Pulmonary artery endothelial cell (primary cell): ENCODE data around the gene LAYN. TPM values are rescaled to one million over a fixed set of nuclear protein-coding genes. Genes with fewer than 3 reads are reported as not detected.

Source experiments
- DNase-seq: peaks from one replicate; pipeline ENCODE4 v3.0.0-alpha.2; 2011; ENCODE audit warnings: low read depth, low spot score
- total RNA-seq: library from RNA; depleted of rRNA; stranded (reverse); fragments of >200 nt; gene quantifications from 2 replicates; pipeline ENCODE4 v1.2.3, GENCODE V29; 2014

LAYN gene, protein sequence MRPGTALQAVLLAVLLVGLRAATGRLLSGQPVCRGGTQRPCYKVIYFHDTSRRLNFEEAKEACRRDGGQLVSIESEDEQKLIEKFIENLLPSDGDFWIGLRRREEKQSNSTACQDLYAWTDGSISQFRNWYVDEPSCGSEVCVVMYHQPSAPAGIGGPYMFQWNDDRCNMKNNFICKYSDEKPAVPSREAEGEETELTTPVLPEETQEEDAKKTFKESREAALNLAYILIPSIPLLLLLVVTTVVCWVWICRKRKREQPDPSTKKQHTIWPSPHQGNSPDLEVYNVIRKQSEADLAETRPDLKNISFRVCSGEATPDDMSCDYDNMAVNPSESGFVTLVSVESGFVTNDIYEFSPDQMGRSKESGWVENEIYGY
- total RNA-seq = 2.7 and 3.0 TPM in 2 replicates

DNA sequence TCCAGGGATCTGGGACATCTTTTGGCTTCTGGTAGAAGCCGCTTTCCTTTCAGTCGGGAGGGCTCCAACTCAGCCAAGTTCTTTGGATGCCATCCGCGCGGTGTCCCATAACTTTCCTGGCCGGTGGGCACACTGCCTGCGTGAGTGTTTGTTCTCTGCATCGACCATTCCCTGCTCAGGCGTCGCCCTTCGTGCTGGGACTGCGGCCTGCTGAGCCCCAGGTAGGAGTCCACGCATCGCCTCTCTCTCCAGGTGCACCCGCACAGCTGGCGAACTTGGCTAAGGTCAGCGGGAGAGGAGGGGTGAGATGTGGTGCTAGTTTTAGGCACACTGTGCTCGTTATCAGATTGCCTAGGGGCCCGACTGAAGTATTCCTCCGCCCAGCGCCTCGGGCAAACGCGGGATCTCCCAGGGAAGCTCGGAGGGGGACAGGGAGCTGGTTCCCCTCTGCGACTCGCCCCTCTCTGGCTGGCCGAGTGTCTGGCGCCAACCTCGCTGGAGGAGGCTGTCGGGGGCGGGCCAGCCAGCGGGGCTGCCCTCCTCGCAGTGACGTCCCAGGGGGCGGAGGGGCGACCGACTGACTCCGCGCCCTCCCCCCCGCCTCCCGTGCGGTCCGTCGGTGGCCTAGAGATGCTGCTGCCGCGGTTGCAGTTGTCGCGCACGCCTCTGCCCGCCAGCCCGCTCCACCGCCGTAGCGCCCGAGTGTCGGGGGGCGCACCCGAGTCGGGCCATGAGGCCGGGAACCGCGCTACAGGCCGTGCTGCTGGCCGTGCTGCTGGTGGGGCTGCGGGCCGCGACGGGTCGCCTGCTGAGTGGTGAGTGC lies at the start of gene LAYN:
TSS of gene LAYN (plus strand) at position 607 of the 823 bp plus-strand sequence. CDS start at position 731, 124 bp downstream.
- no peak for DNase-seq

DNA sequence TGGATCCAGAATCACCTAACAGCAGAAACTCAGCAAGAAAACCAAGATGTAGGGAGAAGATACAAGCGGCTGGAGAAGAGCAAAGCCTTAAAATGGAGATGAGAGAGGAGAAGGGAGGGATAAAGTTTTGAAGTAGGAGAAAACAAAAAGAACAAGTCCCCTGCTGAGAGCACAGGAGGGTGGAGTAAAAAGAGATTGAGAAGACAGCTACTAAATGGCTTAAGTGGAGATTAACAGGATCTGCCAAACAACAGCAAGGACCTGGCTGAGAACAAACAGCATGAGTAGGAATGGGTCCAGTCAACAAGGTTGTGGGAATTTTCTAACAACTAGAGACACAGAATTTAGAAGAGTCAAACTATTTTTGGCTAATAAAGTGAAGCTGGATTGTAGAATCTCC lies 46.5 kb upstream of the LAYN start:
- no peak for DNase-seq

DNA sequence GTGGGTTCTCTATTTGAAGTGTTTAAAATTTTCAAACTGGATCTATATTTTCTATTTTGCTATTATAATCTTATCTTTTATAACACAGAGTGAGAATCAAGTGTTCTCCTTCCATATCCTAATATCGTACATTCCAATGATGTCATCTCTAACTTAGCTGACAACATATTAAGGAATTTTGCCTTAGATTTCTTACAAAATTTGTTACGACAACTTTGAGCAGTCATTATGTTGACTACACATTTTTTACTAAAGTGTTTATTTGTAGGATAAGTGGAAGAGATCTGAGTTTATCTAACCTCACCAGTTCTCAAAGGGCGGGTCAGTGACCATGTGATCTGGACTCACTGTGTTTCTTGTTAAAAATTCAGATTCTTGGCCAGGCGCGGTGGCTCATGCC lies 41.0 kb upstream of the LAYN start:
- no peak for DNase-seq

DNA sequence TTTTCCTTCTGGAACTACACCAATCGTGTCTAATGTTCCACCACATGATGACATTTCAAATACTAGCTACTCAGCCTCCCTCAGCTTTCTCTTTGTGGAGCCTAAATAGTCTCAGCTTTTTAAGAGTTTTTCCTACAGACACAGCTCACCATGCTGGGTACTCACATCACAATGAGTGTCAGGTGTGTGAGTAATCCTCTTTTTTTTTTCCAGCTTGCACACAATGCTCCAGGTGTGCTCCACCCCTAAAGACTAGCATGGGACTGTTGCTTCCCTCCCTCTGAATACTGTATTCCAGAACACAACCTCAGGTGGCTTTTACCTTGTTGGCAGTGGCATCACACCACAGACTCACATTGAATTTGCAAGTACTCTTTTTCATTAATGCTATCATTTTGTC lies 40.0 kb upstream of the LAYN start:
- no peak for DNase-seq

DNA sequence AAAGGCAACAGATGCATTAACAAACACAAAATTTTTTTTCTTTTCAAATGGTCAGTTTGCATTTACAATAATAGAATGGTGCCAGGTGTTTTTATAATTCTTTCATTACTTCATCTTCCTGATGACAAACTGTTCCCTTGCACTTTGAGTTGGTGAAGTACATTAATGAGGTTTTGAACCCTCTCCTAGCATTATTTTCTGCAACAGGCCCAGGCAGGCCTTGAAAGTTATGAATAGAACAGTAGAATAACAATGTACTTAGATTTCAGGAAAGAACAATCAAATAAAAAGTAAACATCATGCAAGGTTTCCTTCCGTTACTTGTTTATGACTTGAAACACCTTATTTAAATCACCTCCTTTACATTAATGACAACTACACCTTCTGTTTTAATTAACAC lies 37.9 kb upstream of the LAYN start:
- no peak for DNase-seq

DNA sequence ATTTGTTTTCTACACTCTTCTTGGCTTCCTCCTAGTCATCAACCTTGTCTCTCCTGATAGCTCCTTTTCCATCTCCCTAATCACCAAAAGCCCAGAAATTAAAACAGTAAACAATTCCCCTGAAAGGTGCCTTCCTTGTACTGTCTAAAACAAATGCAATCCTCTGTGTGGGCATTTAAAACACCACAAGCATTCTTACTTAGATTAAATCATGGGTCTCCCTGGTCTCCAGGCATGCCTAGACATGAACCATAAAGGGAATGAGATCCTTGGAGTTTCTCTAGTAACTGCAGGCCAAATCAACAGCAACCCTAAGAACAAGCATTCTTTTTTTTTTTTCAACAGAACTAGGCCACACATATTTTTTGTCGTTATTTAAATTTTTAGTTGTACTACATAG lies 30.2 kb upstream of the LAYN start:
- no peak for DNase-seq

DNA sequence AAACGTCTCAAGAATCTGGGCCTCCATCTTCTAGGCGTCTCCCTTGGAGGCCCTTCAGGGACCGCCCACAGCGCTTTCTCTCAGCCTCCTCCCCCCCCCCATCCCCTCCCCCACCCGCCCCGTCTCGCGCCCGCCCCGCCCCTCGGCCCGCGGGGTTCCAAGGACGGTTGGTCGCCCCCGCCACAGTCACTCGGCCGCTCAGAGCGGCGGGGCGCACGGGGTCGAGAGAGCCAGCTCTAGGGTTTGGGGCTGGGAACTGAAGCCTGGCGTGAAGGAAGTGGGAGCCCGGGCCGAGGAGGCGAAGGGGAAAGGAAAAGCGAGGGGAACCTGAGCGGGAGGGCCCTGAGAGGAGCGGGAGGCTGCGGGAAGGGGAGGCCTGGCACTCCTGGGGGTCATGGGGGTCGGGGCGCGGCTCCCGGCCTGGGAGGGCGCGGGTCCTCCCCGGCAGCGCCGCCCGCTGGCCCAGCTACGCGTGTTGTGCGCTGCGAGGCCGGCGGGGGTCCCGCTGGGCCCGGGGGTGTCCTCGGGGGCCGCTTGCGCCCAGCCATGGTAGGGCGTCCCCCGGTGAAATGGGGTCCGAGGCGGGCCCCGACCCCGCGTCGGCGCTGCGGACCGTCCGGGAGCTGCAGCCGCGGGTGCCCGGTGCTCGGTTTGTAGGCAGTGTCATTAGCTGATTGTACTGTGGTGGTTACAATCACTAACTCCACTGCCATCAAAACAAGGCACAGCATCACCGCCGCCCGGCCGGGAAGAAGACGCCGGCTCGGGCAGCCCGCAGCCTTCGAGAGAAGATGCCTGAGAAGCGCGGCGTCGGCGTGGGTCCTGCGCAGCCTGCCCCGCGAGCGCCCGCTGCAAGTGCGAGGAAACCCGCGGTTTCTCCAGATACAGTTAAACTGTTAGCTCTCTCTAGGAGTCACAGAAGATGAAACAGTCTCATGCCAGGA lies 28.0 kb upstream of the LAYN start, which contains the start of gene BTG4:
TSS of gene BTG4 (minus strand) at position 91 of the 944 bp plus-strand sequence. CDS start 13,610 bp downstream, outside the sequence.
- DNase-seq = no peak

DNA sequence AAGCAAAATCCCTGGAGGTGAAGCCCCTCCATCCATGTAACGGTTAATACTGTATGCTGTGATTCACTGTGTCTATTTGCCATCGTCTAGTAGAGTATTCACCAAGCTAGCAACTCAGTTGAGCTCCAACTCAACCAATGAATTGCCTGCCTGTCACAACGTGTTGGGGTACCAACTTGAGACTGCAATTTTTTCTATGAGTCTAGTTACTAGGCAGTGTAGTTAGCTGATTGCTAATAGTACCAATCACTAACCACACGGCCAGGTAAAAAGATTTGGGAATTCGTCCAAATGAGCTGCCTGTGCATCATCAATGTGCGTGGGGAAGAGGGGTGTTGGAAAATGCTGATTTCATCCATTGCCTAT lies 27.3 kb upstream of the LAYN start:
- DNase-seq = no peak

DNA sequence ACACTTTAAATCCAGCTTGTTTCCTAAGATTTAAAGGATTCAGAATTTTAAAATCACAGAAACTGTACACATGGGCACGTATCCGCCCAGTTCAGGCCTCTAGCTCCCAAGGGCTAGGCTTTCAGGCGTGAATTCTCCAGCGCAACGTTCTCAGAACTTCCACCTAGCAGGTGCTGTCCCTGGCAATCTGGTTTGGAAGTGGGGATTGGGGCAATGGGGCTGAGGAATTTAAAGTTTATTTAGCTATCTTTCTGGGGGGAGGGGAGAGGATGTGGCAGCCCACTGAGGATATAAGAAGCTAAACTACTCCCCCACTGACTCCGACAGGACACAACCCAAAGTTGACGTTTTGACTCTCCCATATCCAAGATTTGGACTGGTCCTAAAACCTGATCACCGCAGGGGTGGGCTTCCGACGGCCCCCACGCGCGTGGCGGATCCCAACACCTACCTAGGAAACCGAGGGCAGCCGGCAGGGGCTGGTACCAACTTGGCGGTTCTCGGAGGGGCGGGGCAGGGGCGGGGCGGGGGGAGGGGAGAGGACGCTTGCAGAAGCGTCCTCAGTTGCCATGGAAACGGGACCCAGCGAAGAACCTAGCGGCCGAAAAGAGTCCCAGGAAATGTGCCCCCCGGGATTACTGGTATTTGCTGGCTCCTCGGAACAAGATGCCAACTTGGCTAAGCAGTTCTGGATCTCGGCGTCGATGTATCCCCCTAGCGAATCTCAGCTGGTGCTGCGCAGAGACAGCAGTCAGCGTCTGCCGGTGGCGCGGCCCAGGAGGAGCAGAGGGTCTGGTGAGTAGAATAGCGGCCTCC lies 26.1 kb upstream of the LAYN start, which contains the start of gene HOATZ:
TSS of gene HOATZ (plus strand) at position 563 of the 816 bp plus-strand sequence. CDS start at position 570, 7 bp downstream.
- DNase-seq = no peak

DNA sequence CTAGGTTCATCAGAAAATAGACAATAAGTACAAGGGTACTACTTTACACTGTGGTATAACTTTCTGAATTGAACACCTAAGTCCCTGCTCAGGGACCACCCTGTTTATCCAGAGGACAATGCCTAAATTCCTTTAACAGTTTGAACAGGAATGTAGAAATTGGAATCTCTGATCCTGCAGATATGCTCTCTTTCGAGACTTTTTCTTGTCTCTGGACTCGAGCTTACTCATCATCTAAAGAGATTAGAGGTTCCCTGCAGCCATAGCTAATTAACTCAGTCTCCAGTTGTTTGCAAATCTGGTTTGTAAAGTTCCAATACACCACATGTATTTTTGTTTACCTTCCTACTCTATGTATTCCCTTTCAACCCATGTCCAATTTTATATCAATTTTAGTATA lies 24.9 kb upstream of the LAYN start:
- no peak for DNase-seq

DNA sequence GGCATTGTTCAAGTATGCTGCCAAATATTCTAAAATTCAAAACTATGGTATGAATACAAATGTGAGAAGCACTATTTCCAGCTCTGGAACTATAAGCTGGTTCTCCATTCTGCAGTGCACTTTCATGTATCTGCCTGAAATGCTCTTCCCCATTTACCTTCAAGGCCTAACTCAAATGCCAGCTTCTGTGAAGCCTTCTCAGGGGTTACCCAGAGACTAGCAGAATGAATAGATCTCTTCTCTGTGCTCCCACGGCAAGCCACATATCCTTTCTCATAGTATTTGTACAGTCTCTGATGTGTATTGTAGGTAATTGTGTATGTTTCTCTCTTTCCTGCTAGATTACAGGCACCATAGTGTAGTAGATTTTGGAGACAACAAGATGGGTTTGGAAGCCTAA lies 21.9 kb upstream of the LAYN start:
- no peak for DNase-seq

DNA sequence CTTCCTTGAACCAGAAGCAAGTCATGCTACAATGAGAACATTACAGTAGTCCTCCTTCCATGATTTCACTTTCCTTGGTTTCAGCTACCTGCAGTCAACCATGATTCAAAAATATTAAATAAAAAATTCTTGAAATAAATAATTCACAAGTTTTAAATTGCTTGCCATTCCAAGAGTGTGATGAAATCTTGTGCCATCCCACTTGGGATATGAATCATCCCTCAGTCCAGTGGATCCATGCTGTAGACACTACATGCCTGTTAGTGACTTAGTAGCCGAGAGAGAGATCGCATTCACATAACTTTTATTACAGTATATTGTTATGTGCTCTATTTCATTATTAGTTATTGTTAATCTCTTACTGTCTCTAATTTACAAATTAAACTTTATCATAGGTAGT lies 20.0 kb upstream of the LAYN start:
- DNase-seq = no peak

DNA sequence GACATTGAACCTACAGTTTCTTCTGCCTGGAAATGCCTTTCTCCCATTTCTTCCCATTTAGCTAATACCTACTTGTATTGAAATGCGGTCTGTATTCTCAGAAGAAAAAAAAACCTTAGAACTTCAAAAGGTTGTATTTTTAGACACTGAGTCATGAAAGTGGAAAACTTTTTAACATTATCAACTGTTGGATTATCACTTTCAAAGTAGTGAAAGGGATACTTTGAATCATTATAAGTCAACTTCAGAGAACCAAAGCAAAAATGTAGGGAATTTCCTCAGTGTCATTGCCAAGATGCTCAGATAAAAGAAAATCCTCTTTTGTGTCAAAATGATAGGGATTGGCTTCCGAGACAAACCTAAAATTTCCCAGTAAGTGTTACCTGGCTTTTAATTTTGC lies 19.4 kb upstream of the LAYN start:
- DNase-seq = no peak

DNA sequence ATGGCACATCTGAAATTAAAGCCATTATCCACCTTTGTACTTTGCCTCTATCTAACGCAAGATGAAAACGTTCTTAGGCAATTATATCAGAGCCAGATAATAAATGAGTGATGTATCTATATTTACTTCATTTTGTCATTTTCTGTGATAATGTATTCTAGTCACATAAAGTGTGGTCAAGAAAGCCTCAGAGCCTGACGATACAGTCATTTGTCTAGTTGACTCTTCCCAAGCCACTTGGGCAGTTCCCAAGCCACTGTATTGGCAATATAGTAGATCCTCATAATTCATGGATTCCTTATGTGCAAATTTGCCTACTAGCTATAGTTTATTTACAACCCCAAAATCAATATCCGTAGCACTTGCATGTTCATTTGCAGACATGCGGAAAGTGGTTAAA lies 18.1 kb upstream of the LAYN start:
- DNase-seq = no peak

DNA sequence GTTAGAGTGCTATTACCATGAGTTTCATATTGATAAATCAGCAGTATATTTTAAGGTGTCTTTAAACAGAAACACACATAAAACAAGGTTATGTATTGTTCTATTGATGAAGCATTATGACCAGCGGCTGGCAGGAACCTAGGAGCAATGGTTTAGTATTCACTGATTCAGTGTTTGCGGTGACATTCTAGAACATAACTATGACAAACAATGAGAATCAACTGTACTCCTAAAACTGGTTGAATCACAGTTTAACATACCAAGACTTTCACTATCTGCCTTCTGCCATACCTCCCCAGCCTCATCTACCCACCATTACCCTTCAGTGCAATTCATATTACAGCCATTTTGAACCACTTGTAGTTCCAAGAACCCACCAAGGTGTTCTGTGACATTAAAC lies 17.2 kb upstream of the LAYN start:
- no peak for DNase-seq

DNA sequence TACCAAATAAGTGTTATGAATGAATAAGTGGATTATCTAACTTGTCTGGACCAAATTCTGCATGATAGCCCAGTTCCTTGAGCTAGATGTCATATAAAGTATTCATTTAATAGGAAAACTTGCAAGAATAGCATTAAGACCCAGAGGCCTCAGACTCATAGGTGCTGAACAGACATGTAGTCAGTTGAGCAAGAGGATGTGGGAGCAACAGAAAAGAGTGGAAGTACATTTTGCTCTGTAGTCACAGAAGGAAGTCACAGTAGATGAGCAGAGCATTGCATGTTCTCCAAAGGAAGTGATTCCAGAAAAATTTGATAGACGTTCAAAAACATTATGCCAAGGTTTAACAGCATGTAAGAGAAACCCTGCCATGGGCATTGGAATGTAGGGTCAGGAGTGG lies 16.5 kb upstream of the LAYN start:
- no peak for DNase-seq

DNA sequence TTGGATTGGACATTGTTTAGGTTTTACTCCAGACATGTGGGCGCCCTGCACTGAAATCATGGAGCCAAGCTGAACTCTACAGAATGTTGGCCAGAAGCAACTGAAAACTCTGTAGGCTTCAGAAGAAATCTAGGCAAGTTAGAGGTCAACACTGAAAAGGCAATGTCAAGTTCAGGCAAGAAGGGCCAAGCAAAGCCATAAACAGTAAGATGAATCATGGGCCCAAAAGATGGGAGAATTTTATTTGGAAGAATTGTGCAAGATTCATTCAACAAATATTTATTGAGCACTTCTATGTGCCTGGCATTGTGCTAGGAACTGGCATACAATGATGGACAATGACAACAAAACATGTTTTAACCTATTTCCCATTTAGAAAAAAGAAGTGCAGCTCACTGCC lies 15.1 kb upstream of the LAYN start:
- no peak for DNase-seq

DNA sequence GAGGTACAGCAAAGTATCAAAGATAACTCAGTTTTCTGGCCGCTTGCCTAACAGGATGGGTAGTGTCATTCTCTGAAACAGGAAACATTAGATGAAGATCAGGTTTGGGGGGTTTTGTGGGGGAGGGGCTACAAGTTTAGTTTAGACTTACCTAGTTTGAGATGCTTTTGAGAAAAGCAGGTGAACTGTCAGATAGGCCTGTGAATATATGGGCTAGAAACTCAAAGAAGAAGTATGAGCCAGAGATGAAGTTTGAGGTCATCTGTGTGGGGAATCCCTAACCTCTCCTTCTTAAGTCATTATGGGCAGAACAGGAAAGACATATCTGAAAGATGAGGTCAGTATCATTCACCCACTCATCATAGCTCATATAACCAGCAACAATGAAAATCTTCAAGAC lies 14.0 kb upstream of the LAYN start:
- no peak for DNase-seq

DNA sequence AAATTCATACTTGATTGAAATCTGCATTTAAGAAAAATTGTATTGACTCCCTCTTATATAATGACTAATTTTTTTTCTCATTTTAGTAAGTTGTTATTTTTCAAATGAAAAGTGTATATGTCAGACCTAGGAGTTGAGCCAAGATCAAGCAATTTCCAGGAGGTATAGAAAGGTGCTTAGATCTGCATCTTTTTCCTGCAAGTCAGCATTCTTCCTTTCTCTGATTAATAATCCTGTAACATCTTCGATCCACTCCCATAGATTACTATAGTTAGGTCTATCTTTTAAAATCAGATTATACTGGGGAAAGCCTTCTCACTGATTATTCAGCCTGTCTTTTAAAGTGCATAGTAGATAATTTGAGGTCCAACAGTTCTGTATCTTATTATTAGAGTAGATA lies 13.2 kb upstream of the LAYN start:
- DNase-seq = no peak

DNA sequence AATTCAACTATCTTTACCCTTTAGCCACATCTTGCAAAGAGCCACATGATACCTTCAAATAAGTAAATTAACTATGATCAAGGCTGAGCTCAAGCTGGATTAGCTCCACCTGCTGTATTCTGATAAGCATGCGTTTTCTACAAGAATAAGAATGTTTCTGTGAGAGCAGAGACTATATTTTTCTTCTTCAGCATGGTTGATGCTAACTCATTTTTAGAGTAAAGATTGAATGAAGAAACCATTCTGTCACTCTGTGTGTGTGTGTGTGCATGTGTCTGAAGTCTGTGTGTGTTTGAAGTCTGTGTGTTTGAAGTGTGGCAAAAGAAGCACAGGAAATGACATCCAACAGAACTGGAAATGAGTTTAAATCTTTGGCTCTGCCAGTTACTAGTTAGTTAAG lies 12.0 kb upstream of the LAYN start:
- no peak for DNase-seq

DNA sequence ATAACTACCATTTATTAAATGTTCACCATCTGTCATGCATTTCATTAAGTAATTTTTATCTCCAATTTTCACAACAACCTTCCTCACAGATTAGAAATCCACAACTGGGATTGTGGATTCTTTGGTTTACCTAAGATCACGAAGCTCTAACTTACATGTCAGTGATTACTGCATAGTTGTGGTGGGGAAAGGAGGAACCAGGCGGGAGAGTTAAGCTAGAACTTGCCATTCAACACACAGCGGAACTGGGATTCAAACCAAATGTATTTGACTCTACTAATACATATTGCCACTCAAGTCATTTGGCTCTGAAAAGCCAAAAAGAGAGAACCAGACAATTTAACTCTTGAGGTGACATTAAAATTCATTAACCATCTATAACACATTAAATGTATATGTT lies 10.4 kb upstream of the LAYN start:
- no peak for DNase-seq
